Superior temporal gyrus (tissue), 1 donor: ENCODE measurements around the gene GIMAP5.

Source experiments
- DNase-seq: peaks from one replicate; pipeline ENCODE4 v3.0.0-alpha.2; 2016; ENCODE audit errors: extremely low spot score

The GIMAP5 gene

GRCh38 chr7:150737265-150738055 lies at the start of gene GIMAP5:
Gene GIMAP5, plus strand, starts transcription at chr7:150737418. Its CDS starts 3,467 bp downstream, at chr7:150740885.
- DNase-seq = no peak

- DNase-seq = no peak
These were observed 48.6 kb upstream of the GIMAP5 start for GRCh38 chr7:150688630-150689029.

GRCh38 chr7:150695654-150696053 lies 41.6 kb upstream of the GIMAP5 start:
- no peak for DNase-seq

DNA sequence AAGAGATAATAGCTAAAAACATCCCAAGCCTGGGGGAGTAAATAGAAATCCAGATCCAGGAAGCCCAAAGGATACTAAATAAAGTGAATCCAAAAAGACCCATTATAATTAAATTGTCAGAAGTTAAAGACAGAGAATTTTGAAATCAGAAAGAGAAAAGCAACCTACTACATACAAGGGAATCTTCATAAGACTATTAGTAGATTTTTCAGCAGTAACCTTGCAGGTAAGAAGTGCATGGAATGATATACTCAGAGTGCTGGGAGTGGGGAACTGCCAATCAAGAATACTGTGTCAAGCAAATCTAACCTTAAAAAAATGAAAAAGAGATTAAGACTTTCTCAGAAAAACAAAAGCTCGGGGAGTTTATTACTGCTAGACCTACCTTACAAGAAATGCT lies 34.0 kb upstream of the GIMAP5 start:
- no peak for DNase-seq

DNA sequence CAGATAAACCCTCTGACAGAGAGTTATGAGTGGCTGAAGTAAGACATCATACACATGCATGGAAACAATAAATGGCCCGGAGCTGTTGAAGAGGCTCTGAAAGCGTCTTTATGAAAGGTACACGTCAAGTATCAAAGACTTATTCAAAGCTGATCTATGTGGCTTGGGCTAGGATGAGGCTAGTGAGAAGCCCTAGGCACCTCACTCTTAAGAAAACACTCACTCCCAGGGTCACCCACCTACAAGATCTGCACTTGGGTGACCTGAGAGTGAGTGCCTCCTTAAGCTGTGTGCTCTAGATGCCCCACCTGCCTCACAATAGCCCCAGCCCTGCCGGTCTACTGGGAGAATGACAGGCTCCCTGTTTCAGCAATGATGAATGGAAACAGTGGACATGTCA lies 21.9 kb upstream of the GIMAP5 start:
- DNase-seq = no peak

- no peak for DNase-seq
These were observed 21.5 kb upstream of the GIMAP5 start for GRCh38 chr7:150715738-150716137.

DNA sequence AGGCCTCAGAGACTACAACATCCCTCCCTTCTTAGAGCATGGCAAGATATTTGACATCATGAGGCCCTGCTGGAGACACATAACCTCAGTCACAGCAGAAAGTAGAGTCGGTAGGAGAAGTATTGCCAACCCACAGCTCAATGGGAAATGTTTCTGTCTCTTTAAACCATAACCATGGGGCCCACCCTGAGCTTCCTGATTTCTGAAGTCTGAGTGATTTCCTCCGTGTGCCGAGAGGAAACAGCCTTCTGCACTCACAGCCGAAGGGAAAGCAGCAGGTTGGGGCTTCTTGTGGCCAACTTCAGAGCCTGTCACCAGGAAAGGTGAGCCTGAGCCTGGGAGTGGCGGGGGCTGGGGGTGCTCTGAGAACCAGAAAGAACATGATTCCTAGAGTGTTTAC lies 20.9 kb upstream of the GIMAP5 start, which contains the start of gene GIMAP1:
Gene GIMAP1 (plus strand): TSS at position 246 of the 400 bp plus-strand sequence. CDS start 2,435 bp downstream, outside the sequence.
- DNase-seq = no peak

DNA sequence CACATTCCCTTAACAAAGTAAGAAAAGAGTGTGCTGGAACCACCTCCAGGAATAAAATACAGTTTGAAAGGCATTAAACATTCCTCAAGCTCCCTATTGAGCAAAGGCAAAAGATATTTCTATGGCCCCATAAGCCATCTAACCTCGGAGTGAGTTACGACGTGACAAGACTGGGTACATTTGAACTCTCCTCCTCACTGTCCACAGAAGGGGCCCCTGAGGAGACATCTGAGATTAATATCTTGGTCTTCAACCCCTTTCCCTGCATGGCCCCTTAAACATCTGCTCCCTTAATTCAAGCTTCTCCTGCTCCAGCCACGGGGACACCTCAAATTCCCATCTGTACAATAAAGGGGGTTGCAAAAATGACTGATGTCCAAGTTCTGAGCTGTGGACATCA lies 20.3 kb upstream of the GIMAP5 start:
- DNase-seq = no peak

- no peak for DNase-seq
These were observed 19.3 kb upstream of the GIMAP5 start for GRCh38 chr7:150717814-150718420.

GRCh38 chr7:150719436-150719835 lies 17.8 kb upstream of the GIMAP5 start:
- DNase-seq = no peak

DNA sequence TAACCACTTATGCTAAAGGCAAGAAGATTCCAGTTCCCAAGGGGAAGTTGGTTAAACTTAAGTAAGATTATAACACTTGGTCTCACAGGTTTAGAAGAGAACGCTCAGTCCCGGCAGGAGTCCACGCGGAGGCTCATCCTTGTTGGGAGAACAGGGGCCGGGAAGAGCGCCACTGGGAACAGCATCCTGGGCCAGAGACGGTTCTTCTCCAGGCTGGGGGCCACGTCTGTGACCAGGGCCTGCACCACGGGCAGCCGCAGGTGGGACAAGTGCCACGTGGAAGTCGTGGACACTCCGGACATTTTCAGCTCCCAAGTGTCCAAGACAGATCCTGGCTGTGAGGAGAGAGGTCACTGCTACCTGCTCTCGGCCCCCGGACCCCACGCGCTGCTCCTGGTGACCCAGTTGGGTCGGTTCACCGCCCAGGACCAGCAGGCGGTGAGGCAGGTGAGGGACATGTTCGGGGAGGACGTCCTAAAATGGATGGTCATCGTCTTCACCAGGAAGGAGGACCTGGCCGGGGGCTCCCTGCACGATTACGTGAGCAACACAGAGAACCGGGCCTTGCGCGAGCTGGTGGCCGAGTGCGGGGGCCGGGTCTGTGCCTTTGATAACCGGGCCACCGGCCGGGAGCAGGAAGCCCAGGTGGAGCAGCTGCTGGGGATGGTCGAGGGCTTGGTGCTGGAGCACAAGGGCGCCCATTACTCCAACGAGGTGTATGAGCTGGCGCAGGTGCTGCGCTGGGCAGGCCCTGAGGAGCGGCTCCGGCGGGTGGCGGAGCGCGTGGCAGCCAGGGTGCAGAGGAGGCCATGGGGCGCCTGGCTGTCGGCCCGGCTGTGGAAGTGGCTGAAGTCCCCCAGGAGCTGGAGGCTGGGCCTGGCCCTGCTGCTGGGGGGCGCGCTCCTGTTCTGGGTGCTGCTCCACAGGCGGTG lies 17.0 kb upstream of the GIMAP5 start:
- DNase-seq = no peak

DNA sequence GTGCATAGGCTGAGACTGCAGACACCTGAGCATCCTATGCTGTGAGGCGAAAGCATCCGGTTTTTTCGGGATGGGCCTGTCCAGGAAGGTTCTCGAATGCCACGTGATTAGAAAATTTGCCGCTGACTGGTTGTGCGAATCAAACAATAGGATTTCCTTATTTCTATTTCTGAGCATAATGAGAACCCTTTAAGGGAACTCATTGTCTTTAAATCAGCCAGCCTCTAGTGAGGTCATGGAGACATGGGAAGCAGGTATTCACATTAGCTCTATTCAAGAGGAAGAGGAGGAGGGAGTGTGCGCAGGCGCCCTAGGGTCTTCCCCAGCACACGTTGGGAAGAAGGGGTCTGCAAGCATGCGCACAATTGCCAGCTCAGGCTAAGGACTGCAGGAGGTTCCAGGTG lies 15.2 kb upstream of the GIMAP5 start:
- no peak for DNase-seq

GRCh38 chr7:150722431-150722931 lies 14.7 kb upstream of the GIMAP5 start:
- peak; percentile 28 for DNase-seq

GRCh38 chr7:150723467-150723866 lies 13.8 kb upstream of the GIMAP5 start:
- no peak for DNase-seq

GRCh38 chr7:150727381-150727780 lies 9.8 kb upstream of the GIMAP5 start:
- no peak for DNase-seq

DNA sequence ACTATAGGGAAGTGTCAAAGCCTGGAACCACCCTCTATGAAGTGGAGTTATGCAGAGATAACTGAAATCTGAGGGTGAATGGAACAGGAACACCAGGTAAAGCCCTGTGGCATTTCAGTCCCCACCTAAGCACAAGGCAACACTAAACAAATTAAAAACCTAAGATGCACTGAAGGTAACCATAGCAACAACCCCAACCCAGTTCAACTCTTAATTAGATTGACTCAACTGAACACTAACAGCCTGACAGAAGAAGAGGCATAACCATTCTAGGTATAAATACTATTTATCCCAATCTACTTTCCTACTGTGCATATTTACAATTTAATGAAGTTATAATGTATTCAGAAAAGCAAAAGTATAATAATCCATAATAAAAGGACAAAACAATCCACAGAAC lies 9.2 kb upstream of the GIMAP5 start:
- DNase-seq = no peak

GRCh38 chr7:150728609-150729008 lies 8.6 kb upstream of the GIMAP5 start:
- DNase-seq = no peak

GRCh38 chr7:150731916-150732315 lies 5.3 kb upstream of the GIMAP5 start:
- DNase-seq = no peak

DNA sequence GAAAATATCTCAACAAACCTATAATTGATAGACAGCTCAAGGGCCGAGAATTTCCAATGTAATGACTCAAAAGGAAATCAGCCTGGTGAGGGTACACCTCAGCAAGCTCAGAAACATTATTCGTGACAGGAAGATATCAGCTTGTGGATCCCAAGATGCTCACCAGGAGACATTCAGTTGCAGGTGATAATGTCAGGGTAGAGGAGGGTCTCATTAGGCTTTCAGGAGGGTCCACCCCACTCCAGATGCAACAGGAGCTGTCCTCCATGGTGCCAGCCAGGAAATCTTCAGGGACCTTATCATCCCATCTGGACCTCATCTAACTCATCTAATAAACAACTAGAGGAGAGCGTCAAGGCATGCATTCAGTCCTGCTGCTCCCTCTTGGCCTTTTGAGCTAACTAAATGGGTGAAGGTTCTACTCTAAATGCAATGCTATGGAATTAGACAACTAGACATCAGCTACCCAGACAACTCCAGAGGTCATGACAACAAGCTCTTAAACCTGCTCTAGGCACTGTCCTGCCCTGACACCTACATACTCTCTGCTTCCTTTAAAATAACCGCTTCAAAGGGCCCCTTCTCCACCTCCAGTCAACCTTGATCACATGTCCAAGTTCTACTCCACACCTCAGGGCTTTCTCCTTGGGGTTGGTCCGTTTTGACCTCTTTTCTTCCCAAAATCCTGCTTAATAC lies 4.3 kb upstream of the GIMAP5 start:
- no peak for DNase-seq

DNA sequence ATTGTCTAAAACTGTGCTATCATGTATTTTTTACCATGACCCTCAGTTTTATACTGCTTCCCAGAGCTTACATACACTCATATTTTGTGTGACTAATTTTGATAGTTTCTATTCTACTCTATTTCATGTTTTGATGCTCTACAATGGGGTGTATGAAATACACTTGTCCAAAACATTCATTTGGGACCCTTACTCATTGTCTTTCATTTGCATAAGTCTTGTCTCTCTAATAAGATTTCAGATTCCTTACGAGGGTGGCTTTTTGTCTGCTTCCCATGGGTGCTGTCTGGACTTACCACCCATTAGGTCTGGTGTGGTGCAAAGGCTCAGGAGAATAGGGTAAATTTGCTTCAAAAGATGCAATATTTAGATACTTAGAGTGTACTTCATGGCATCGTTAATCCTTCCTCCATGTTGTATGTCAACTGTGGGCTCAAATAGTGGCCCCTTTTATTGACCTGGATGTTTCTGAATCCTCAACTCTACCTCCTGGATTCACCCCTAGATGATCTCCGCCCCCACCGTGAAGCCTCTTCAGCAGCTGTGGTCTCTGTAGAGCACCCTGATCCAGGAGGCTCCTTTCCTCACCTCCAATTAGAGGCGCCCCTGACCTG lies 3.6 kb upstream of the GIMAP5 start:
- DNase-seq = no peak

- DNase-seq = no peak
These were observed 3.0 kb upstream of the GIMAP5 start for GRCh38 chr7:150734254-150734653.
